Esophagus squamous epithelium (tissue), 4 donors: ENCODE results near the gene STXBP3.

ENCODE experiments used
- POLR2A ChIP-seq, 4 donors: fragments of 450-650 bp; IDR thresholded peaks; one replicate each; pipeline ENCODE4 v1.6.1; 2017; ENCODE audit warnings: antibody characterized with exemption in 4 of 4, mild to moderate bottlenecking in 4 of 4, moderate library complexity in 3 of 4
- TF ChIP-seq, protein P1 (sequence below), 6 experiments: fragments of 450-650 bp in 4 of 6; fragments of 200-600 bp in 2 of 6; sonication (generic) in 2 of 6; IDR thresholded peaks; one replicate each; pipeline ENCODE4 v1.5.1; 2016 to 2019; ENCODE audit warnings: antibody characterized with exemption in 6 of 6, mild to moderate bottlenecking in 4 of 6, moderate library complexity in 4 of 6

DNA sequence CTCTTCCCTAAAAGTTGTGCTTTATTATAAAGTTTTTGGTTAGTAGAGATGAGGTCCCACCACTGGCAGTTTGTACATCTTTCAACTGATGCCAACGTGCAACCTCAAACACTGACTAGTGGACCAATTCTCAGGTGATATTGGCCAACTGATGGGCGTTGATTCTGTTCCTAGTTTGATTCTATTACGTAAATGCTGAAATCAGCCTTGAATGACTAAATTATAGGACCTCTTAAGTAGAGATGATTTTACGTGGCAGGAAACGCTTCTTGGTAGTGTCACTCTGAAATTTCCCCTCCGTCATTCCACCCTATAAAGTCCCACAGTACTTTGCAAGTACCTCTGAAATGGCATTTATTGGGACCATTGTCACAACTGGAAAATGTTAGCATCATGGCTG is 42.5 kb upstream of the STXBP3 start:
- TF ChIP-seq, protein P1, sequence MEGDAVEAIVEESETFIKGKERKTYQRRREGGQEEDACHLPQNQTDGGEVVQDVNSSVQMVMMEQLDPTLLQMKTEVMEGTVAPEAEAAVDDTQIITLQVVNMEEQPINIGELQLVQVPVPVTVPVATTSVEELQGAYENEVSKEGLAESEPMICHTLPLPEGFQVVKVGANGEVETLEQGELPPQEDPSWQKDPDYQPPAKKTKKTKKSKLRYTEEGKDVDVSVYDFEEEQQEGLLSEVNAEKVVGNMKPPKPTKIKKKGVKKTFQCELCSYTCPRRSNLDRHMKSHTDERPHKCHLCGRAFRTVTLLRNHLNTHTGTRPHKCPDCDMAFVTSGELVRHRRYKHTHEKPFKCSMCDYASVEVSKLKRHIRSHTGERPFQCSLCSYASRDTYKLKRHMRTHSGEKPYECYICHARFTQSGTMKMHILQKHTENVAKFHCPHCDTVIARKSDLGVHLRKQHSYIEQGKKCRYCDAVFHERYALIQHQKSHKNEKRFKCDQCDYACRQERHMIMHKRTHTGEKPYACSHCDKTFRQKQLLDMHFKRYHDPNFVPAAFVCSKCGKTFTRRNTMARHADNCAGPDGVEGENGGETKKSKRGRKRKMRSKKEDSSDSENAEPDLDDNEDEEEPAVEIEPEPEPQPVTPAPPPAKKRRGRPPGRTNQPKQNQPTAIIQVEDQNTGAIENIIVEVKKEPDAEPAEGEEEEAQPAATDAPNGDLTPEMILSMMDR (IDR thresholded peaks at IDR 0.05) = no peak
- no peak for TF ChIP-seq POLR2A (IDR thresholded peaks at IDR 0.05)
